ENCODE results near the gene ATP6V1G3.

DNA sequence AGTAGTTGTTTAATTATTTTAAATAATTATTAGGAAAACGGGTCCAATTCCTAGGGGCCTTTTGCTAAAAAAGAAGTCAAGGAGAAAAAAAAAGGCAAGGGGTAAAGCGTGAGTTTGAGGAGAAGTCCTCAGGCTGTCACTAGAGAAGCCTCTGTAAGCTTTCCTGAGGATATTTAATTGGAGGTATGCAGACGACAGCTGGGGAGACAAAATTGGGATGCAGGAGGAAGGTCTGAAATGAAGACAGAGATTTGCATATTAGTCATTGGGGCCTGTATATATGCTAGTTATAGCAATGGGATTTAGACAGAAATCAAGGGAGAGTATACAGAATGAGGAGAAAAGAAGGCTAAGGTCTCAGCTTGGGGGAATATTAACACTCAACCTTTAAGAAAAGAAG lies 8.6 kb downstream of the ATP6V1G3 start:
- TF ChIP-seq, protein P1, sequence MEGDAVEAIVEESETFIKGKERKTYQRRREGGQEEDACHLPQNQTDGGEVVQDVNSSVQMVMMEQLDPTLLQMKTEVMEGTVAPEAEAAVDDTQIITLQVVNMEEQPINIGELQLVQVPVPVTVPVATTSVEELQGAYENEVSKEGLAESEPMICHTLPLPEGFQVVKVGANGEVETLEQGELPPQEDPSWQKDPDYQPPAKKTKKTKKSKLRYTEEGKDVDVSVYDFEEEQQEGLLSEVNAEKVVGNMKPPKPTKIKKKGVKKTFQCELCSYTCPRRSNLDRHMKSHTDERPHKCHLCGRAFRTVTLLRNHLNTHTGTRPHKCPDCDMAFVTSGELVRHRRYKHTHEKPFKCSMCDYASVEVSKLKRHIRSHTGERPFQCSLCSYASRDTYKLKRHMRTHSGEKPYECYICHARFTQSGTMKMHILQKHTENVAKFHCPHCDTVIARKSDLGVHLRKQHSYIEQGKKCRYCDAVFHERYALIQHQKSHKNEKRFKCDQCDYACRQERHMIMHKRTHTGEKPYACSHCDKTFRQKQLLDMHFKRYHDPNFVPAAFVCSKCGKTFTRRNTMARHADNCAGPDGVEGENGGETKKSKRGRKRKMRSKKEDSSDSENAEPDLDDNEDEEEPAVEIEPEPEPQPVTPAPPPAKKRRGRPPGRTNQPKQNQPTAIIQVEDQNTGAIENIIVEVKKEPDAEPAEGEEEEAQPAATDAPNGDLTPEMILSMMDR (IDR thresholded peaks at IDR 0.05) = no peak
- no peak for TF ChIP-seq EZH2 (IDR thresholded peaks at IDR 0.05)
